SK-N-SH (cell line): ENCODE data around the gene JMJD1C.

Experiments
- CTCF ChIP-seq: fragments of 200-600 bp; sonication (generic); IDR thresholded peaks from 2 replicates; pipeline ENCODE4 v1.6.1; 2017; ENCODE audit warnings: antibody characterized with exemption, mild to moderate bottlenecking, moderate library complexity
- EP300 ChIP-seq, 2 experiments: IDR thresholded peaks; 2 replicates each; pipeline versions ENCODE4 v1.4.0 to v1.6.1; 2012; ENCODE audit warnings: borderline replicate concordance in 1 of 2, low read depth in 1 of 2, low read length in 1 of 2
- EZH2phosphoT487 ChIP-seq: fragments of 200-600 bp; sonication (generic); IDR thresholded peaks from 2 replicates; pipeline ENCODE4 v1.6.1; 2017; ENCODE audit warnings: low read depth, mixed run types, mild to moderate bottlenecking, antibody characterized with exemption, moderate library complexity, borderline replicate concordance
- FOSL2 ChIP-seq: IDR thresholded peaks from 2 replicates; pipeline ENCODE4 v1.4.0; 2012; ENCODE audit warnings: low read depth, mild to moderate bottlenecking, moderate library complexity, borderline replicate concordance
- JUND ChIP-seq: IDR thresholded peaks from 2 replicates; pipeline ENCODE4 v1.4.0; 2012
- PBX3 ChIP-seq: IDR thresholded peaks from 2 replicates; pipeline ENCODE4; 2012
- POLR2AphosphoS5 ChIP-seq: IDR thresholded peaks from 2 replicates; pipeline ENCODE4 v1.6.1; 2012; ENCODE audit warnings: low read depth, low read length
- SIN3A ChIP-seq: IDR thresholded peaks from 2 replicates; pipeline ENCODE4 v1.6.1; 2012; ENCODE audit warnings: low read depth, mild to moderate bottlenecking, low read length, moderate library complexity, borderline replicate concordance
- TAF1 ChIP-seq: IDR thresholded peaks from 2 replicates; pipeline ENCODE4 v1.6.1; 2012; ENCODE audit warnings: low read depth, mild to moderate bottlenecking, low read length, moderate library complexity, borderline replicate concordance
- TCF12 ChIP-seq: IDR thresholded peaks from 2 replicates; pipeline ENCODE4 v1.4.0; 2012
- TF ChIP-seq, protein P1 (sequence below): IDR thresholded peaks from 2 replicates; pipeline ENCODE4 v1.6.1; 2012; ENCODE audit warnings: mild to moderate bottlenecking, low read depth, low read length, moderate library complexity

DNA sequence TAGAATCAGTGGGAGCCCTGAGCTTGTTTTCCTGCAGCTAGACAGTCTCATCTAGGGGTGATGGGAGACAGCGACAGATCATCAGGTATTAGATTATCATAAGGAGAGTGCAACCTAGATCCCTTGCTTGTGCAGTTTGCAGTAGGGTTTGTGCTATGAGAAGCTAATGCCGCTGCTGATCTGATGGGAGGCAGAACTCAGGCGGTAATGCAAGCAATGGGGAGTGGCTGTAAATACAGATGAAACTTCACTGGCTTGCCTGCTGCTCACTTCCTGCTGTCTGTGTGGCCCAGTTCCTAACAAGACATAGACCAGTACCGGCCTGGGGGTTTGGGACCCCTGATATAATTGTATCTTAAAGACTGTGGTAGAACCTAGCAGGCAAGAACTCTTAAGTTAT lies 315.0 kb downstream of the JMJD1C start:
- TF ChIP-seq CTCF (no peak), SIN3A (no peak), POLR2AphosphoS5 (no peak), EZH2phosphoT487 (no peak), TAF1 (no peak), EP300 (IDR thresholded peaks at IDR 0.05; ENCODE audit: borderline replicate concordance in 1 of 2, low read depth in 1 of 2, low read length in 1 of 2) (no peak), FOSL2 (no peak), PBX3 (no peak), JUND (no peak), TCF12 (no peak)
- TF ChIP-seq, protein P1, sequence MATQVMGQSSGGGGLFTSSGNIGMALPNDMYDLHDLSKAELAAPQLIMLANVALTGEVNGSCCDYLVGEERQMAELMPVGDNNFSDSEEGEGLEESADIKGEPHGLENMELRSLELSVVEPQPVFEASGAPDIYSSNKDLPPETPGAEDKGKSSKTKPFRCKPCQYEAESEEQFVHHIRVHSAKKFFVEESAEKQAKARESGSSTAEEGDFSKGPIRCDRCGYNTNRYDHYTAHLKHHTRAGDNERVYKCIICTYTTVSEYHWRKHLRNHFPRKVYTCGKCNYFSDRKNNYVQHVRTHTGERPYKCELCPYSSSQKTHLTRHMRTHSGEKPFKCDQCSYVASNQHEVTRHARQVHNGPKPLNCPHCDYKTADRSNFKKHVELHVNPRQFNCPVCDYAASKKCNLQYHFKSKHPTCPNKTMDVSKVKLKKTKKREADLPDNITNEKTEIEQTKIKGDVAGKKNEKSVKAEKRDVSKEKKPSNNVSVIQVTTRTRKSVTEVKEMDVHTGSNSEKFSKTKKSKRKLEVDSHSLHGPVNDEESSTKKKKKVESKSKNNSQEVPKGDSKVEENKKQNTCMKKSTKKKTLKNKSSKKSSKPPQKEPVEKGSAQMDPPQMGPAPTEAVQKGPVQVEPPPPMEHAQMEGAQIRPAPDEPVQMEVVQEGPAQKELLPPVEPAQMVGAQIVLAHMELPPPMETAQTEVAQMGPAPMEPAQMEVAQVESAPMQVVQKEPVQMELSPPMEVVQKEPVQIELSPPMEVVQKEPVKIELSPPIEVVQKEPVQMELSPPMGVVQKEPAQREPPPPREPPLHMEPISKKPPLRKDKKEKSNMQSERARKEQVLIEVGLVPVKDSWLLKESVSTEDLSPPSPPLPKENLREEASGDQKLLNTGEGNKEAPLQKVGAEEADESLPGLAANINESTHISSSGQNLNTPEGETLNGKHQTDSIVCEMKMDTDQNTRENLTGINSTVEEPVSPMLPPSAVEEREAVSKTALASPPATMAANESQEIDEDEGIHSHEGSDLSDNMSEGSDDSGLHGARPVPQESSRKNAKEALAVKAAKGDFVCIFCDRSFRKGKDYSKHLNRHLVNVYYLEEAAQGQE = no peak
